Measurements from ENCODE around the gene SEPHS2.

DNA sequence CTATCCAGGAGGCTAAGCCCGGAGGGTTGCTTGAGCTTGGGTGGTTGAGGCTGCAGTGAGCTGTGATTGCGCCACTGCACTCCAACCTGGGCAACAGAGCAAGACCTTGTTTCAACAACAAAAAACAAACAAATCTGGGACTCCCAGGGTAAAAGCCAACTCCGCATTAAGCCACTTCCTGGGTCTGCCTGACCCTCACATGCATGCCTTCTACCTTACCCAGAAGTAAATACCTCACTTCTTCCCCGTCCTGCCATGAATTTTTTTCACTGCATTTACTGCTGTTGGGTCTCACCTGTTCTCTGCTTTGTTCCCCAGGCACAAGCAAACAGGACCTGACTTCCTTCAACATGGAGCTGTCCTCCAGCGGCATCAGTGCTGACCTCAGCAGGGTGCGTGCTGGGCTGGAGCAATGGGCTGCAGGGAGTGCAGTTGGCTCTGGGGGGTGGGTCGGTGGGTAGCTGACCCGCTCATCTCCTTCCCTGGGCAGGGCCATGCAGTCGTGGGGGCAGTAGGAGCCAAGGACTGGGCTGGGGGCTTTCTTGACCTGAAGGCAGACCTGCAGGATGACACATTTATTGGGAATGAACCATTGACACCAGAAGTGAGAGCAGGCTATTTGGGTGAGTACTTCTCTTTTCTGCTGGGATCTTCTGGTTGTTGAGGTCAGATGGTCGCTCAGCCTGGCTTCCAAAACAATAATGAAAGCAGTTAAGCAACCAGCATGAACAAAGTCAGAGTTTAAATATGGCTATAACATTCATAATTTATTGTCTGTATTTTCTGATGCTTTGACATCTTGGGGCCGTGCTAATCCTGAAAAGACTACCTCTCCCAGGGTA, 43.3 kb upstream of the SEPHS2 start:
- TF ChIP-seq, protein P1, sequence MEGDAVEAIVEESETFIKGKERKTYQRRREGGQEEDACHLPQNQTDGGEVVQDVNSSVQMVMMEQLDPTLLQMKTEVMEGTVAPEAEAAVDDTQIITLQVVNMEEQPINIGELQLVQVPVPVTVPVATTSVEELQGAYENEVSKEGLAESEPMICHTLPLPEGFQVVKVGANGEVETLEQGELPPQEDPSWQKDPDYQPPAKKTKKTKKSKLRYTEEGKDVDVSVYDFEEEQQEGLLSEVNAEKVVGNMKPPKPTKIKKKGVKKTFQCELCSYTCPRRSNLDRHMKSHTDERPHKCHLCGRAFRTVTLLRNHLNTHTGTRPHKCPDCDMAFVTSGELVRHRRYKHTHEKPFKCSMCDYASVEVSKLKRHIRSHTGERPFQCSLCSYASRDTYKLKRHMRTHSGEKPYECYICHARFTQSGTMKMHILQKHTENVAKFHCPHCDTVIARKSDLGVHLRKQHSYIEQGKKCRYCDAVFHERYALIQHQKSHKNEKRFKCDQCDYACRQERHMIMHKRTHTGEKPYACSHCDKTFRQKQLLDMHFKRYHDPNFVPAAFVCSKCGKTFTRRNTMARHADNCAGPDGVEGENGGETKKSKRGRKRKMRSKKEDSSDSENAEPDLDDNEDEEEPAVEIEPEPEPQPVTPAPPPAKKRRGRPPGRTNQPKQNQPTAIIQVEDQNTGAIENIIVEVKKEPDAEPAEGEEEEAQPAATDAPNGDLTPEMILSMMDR (IDR thresholded peaks at IDR 0.05; ENCODE audit: borderline replicate concordance, extremely low read depth, low read length, poor library complexity, severe bottlenecking) = no peak
- no peak for TF ChIP-seq EZH2 (IDR thresholded peaks at IDR 0.05; ENCODE audit: borderline replicate concordance, low read depth, low read length, severe bottlenecking)
